Hepatocyte (in vitro differentiated cells): ENCODE measurements around the gene SLC8A2.

Experiments
- CTCF ChIP-seq: fragments of 200-600 bp; sonication (generic); IDR thresholded peaks from 2 replicates; pipeline ENCODE4 v1.5.1; 2016; ENCODE audit warnings: antibody characterized with exemption, mild to moderate bottlenecking; ENCODE audit not compliant: poor library complexity
- EZH2 ChIP-seq: fragments of 200-600 bp; sonication (generic); IDR thresholded peaks from 2 replicates; pipeline ENCODE4 v1.6.1; 2016; ENCODE audit warnings: antibody characterized with exemption, mild to moderate bottlenecking, borderline replicate concordance

- TF ChIP-seq CTCF (no peak), EZH2 (no peak)
Measured at GRCh38 chr19:47443331-47443730, 28.4 kb downstream of the SLC8A2 start.
